GM21381 (cell line): ENCODE measurements around the gene ARHGAP18.

ENCODE experiments used
- ATAC-seq: cut with Tn5 transposase; IDR thresholded peaks from one replicate; pipeline ENCODE4 v1.9.1; 2021; ENCODE audit warnings: mild to moderate bottlenecking, moderate library complexity; ENCODE audit not compliant: unreplicated experiment

The ARHGAP18 gene

GRCh38 chr6:129694036-129694435 lies 15.9 kb downstream of the ARHGAP18 start:
- ATAC-seq, result no peak

- no peak for ATAC-seq
Observed at GRCh38 chr6:129692467-129692866, 17.5 kb downstream of the ARHGAP18 start.

GRCh38 chr6:129691709-129692108 lies 18.3 kb downstream of the ARHGAP18 start:
- no peak for ATAC-seq

GRCh38 chr6:129691043-129691640 lies 18.8 kb downstream of the ARHGAP18 start:
- ATAC-seq, result no peak

GRCh38 chr6:129686941-129687627 lies 22.9 kb downstream of the ARHGAP18 start:
- ATAC-seq, result peak; percentile 76

GRCh38 chr6:129685662-129686031 lies 24.3 kb downstream of the ARHGAP18 start:
- no peak for ATAC-seq

- no peak for ATAC-seq
Observed at GRCh38 chr6:129684903-129685661, 24.9 kb downstream of the ARHGAP18 start.

GRCh38 chr6:129684323-129684884 lies 25.6 kb downstream of the ARHGAP18 start:
- ATAC-seq, result no peak

- peak; percentile 87 for ATAC-seq
Observed at GRCh38 chr6:129683601-129684322, 26.2 kb downstream of the ARHGAP18 start.

- no peak for ATAC-seq
Observed at GRCh38 chr6:129681913-129682205, 28.1 kb downstream of the ARHGAP18 start.

GRCh38 chr6:129680633-129681032 lies 29.3 kb downstream of the ARHGAP18 start:
- ATAC-seq, result no peak

GRCh38 chr6:129679758-129680157 lies 30.2 kb downstream of the ARHGAP18 start:
- ATAC-seq, result no peak

- ATAC-seq, result no peak
Observed at GRCh38 chr6:129679275-129679674, 30.7 kb downstream of the ARHGAP18 start.

- ATAC-seq, result no peak
Observed at GRCh38 chr6:129678463-129678862, 31.5 kb downstream of the ARHGAP18 start.

- no peak for ATAC-seq
Observed at GRCh38 chr6:129677620-129678325, 32.2 kb downstream of the ARHGAP18 start.

GRCh38 chr6:129675669-129676472 lies 34.1 kb downstream of the ARHGAP18 start:
- no peak for ATAC-seq

- no peak for ATAC-seq
Observed at GRCh38 chr6:129673748-129674147, 36.2 kb downstream of the ARHGAP18 start.

GRCh38 chr6:129672881-129673631 lies 36.9 kb downstream of the ARHGAP18 start:
- ATAC-seq, result peak; percentile 67

GRCh38 chr6:129672341-129672682 lies 37.7 kb downstream of the ARHGAP18 start:
- peak; percentile 19 for ATAC-seq
